Measurements from ENCODE around the gene UBE2A. TPM values are rescaled to one million over a fixed set of nuclear protein-coding genes. Genes with fewer than 3 reads are reported as not detected.

UBE2A gene
- total RNA-seq, 1 experiment from 2014 or later: 43.3 TPM

- TF ChIP-seq, protein P1, sequence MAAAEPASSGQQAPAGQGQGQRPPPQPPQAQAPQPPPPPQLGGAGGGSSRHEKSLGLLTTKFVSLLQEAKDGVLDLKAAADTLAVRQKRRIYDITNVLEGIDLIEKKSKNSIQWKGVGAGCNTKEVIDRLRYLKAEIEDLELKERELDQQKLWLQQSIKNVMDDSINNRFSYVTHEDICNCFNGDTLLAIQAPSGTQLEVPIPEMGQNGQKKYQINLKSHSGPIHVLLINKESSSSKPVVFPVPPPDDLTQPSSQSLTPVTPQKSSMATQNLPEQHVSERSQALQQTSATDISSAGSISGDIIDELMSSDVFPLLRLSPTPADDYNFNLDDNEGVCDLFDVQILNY (CRISPR knock-in tag; IDR thresholded peaks at IDR 0.05): no peak
- TF ChIP-seq ZNF138 (CRISPR knock-in tag; conservative IDR thresholded peaks at IDR 0.05): no peak
Observed at GRCh38 chrX:119607018-119607389, 32.6 kb downstream of the UBE2A start (continued).

- H3K9me3 Mint-ChIP-seq: no peaks in the 10 kb centered on the region
- POLR2A ChIA-PET: no interaction called here
Observed at GRCh38 chrX:119614776-119615175, 40.4 kb downstream of the UBE2A start.

GRCh38 chrX:119617517-119618164 lies 43.3 kb downstream of the UBE2A start:
- Mint-ChIP-seq H3K4me3 (peak overlapping the region; percentile 10; the same call in 1 of the 2 replicates), H3K27me3 (ENCODE audit: low read depth) (no peaks in the 10 kb centered on the region; the same call in 1 of the 2 replicates), H3K4me1 (peaks cover 49% of the 10 kb centered on the region), H3K27ac (peak overlapping the region; percentile 63), H3K36me3 (no peaks in the 10 kb centered on the region), H3K9me3 (no peaks in the 10 kb centered on the region)
- CTCF ChIA-PET: interaction anchor here (0.6 to 2.4 kb wide), 5 partner anchors 8 to 235 kb away, joined by 3 to 10 read pairs (median 4); partner anchors contain the start of gene SOWAHD
- ATAC-seq (peak; percentile 62), DNase-seq (ENCODE audit: low spot score) (peak; percentile 12)
- TF ChIP-seq NR1H2 (CRISPR knock-in tag; IDR thresholded peaks at IDR 0.05): no peak
- TF ChIP-seq ZNF416 (CRISPR knock-in tag; IDR thresholded peaks at IDR 0.05): no peak
- TF ChIP-seq E2F1 (CRISPR knock-in tag; IDR thresholded peaks at IDR 0.05): no peak
- POLR2A ChIA-PET: interaction anchor here (0.6 to 1.1 kb wide), 2 partner anchors 15 to 76 kb away, joined by 3 to 4 read pairs; partner anchors contain the start of gene SEPTIN6

More at GRCh38 chrX:119614776-119615175, 40.4 kb downstream of the UBE2A start:
- TF ChIP-seq ZNF121 (CRISPR knock-in tag; IDR thresholded peaks at IDR 0.05): no peak
- Mint-ChIP-seq H3K27me3 (ENCODE audit: low read depth) (peaks cover 4% of the 10 kb centered on the region; the same call in 1 of the 2 replicates), H3K4me3 (no peak overlapping the region), H3K4me1 (peaks cover 48% of the 10 kb centered on the region), H3K27ac (no peak overlapping the region), H3K36me3 (no peaks in the 10 kb centered on the region)
- no peak for ATAC-seq
- CTCF ChIA-PET: no interaction called here
- DNase-seq (ENCODE audit: low spot score): no peak

- no peak for ATAC-seq
- H3K36me3 Mint-ChIP-seq: no peaks in the 10 kb centered on the region
- H3K27ac Mint-ChIP-seq: peak overlapping the region; percentile 63
- CTCF ChIA-PET: interaction anchor here (1.5 to 2.4 kb wide), 2 partner anchors 9 to 140 kb away, joined by 4 to 10 read pairs; partner anchors contain the start of gene SOWAHD
- TF ChIP-seq SMAD3 (CRISPR knock-in tag; IDR thresholded peaks at IDR 0.05; ENCODE audit: borderline replicate concordance): no peak
- TF ChIP-seq, protein P2, sequence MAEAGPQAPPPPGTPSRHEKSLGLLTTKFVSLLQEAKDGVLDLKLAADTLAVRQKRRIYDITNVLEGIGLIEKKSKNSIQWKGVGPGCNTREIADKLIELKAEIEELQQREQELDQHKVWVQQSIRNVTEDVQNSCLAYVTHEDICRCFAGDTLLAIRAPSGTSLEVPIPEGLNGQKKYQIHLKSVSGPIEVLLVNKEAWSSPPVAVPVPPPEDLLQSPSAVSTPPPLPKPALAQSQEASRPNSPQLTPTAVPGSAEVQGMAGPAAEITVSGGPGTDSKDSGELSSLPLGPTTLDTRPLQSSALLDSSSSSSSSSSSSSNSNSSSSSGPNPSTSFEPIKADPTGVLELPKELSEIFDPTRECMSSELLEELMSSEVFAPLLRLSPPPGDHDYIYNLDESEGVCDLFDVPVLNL (CRISPR knock-in tag; IDR thresholded peaks at IDR 0.05; ENCODE audit: borderline replicate concordance, low read depth): no peak
- TF ChIP-seq, protein P3, sequence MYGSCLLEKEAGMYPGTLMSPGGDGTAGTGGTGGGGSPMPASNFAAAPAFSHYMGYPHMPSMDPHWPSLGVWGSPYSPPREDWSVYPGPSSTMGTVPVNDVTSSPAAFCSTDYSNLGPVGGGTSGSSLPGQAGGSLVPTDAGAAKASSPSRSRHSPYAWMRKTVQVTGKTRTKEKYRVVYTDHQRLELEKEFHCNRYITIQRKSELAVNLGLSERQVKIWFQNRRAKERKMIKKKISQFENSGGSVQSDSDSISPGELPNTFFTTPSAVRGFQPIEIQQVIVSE (CRISPR knock-in tag; IDR thresholded peaks at IDR 0.05; ENCODE audit: borderline replicate concordance): no peak
- no peak for TF ChIP-seq ZNF425 (CRISPR knock-in tag; conservative IDR thresholded peaks at IDR 0.05)
- no peak for TF ChIP-seq JAZF1 (CRISPR knock-in tag; IDR thresholded peaks at IDR 0.05)
- TF ChIP-seq RELA (CRISPR knock-in tag; IDR thresholded peaks at IDR 0.05; ENCODE audit: borderline replicate concordance): no peak
- no peak for TF ChIP-seq EMX1 (CRISPR knock-in tag; IDR thresholded peaks at IDR 0.05)
- TF ChIP-seq, protein P4, sequence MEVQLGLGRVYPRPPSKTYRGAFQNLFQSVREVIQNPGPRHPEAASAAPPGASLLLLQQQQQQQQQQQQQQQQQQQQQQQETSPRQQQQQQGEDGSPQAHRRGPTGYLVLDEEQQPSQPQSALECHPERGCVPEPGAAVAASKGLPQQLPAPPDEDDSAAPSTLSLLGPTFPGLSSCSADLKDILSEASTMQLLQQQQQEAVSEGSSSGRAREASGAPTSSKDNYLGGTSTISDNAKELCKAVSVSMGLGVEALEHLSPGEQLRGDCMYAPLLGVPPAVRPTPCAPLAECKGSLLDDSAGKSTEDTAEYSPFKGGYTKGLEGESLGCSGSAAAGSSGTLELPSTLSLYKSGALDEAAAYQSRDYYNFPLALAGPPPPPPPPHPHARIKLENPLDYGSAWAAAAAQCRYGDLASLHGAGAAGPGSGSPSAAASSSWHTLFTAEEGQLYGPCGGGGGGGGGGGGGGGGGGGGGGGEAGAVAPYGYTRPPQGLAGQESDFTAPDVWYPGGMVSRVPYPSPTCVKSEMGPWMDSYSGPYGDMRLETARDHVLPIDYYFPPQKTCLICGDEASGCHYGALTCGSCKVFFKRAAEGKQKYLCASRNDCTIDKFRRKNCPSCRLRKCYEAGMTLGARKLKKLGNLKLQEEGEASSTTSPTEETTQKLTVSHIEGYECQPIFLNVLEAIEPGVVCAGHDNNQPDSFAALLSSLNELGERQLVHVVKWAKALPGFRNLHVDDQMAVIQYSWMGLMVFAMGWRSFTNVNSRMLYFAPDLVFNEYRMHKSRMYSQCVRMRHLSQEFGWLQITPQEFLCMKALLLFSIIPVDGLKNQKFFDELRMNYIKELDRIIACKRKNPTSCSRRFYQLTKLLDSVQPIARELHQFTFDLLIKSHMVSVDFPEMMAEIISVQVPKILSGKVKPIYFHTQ (CRISPR knock-in tag; IDR thresholded peaks at IDR 0.05): no peak
- TF ChIP-seq PRRX2 (CRISPR knock-in tag; IDR thresholded peaks at IDR 0.05): no peak
- POLR2A ChIA-PET: interaction anchor here (0.6 kb wide), 1 partner anchor 15 kb away, joined by 3 read pairs; no protein-coding TSS in a partner anchor
- H3K4me3 Mint-ChIP-seq: no peak overlapping the region
- no peaks in the 10 kb centered on the region for H3K9me3 Mint-ChIP-seq
- peaks cover 49% of the 10 kb centered on the region for H3K4me1 Mint-ChIP-seq
- no peak for DNase-seq (ENCODE audit: low spot score)
- H3K27me3 Mint-ChIP-seq (ENCODE audit: low read depth): no peaks in the 10 kb centered on the region; the same call in 1 of the 2 replicates
Observed at GRCh38 chrX:119618439-119618838, 44.1 kb downstream of the UBE2A start.
